IMR-90 (cell line): ENCODE results near the gene RIMBP2. TPM values are rescaled to one million over a fixed set of nuclear protein-coding genes. Genes with fewer than 3 reads are reported as not detected.

Experiments used
- ATAC-seq: fragments of 200-7000 bp; cut with Tn5 transposase; 2 replicates; pipeline ENCODE4 v1.9.1; 2020; ENCODE audit warnings: low read depth, mild to moderate bottlenecking, moderate library complexity
- BruUV-seq: library from RNA; stranded (reverse); fragments of 400-500 nt; replicated peaks from 2 replicates; lab custom pipeline; 2021; lab: Mats Ljungman, UMichigan
- CTCF ChIA-PET: fragments of 300-600 bp; formaldehyde crosslinking; extraction: SDS; loops from one replicate; lab custom pipeline; 2021; ENCODE audit warnings: antibody characterized with exemption; lab: Yijun Ruan, JAX
- POLR2A ChIA-PET: fragments of 300-600 bp; sonication (Branson Sonifier 250); formaldehyde crosslinking; loops from one replicate; lab custom pipeline; 2022; ENCODE audit warnings: antibody characterized with exemption; ENCODE audit not compliant: unreplicated experiment; lab: Charles Lee
- DNase-seq: peaks from one replicate; pipeline ENCODE4 v3.0.0; 2013
- H2AFZ ChIP-seq: replicated peaks from 2 replicates; pipeline ENCODE3; 2013; ENCODE audit warnings: low read length, mild to moderate bottlenecking; ENCODE audit not compliant: poor library complexity
- H2AK5ac ChIP-seq: 2 replicates; pipeline ENCODE4 v1.6.1; 2013; ENCODE audit warnings: low read depth, low read length, inconsistent platforms
- H2AK9ac ChIP-seq: replicated peaks from 2 replicates; pipeline ENCODE3; 2013; ENCODE audit warnings: mild to moderate bottlenecking, low read depth, low read length, moderate library complexity; ENCODE audit not compliant: poor library complexity
- H2BK120ac ChIP-seq: 2 replicates; pipeline ENCODE4 v1.6.1; 2013; ENCODE audit warnings: low read depth, low read length, inconsistent platforms
- H2BK15ac ChIP-seq: 3 replicates; pipeline ENCODE4 v1.6.1; 2013; ENCODE audit warnings: low read depth, low read length, inconsistent platforms
- H2BK20ac ChIP-seq: 2 replicates; pipeline ENCODE4 v1.6.1; 2013; ENCODE audit warnings: low read depth, mild to moderate bottlenecking, inconsistent platforms, low read length, moderate library complexity
- H2BK5ac ChIP-seq: 2 replicates; pipeline ENCODE4 v1.6.1; 2013; ENCODE audit warnings: mild to moderate bottlenecking, low read depth, low read length, inconsistent platforms; ENCODE audit not compliant: poor library complexity, severe bottlenecking
- H3K14ac ChIP-seq: replicated peaks from 2 replicates; pipeline ENCODE4 v1.6.1; 2013; ENCODE audit warnings: low read depth, low read length, inconsistent platforms
- H3K18ac ChIP-seq: 2 replicates; pipeline ENCODE4 v1.6.1; 2013; ENCODE audit warnings: low read depth, low read length, control low read depth
- H3K23ac ChIP-seq: 2 replicates; pipeline ENCODE4 v1.6.1; 2013; ENCODE audit warnings: low read depth, low read length, inconsistent platforms
- H3K27ac ChIP-seq: 2 replicates; pipeline ENCODE4 v1.5.1; 2013; ENCODE audit warnings: mild to moderate bottlenecking, control low read depth, low read length; ENCODE audit not compliant: insufficient read depth
- H3K27me3 ChIP-seq: 2 replicates; pipeline ENCODE4 v1.6.1; 2013; ENCODE audit warnings: low read length; ENCODE audit not compliant: control insufficient read depth, insufficient read depth
- H3K36me3 ChIP-seq: 2 replicates; pipeline ENCODE4 v1.6.1; 2013; ENCODE audit warnings: low read length, mixed read lengths; ENCODE audit not compliant: control insufficient read depth, insufficient read depth
- H3K4ac ChIP-seq: 2 replicates; pipeline ENCODE4 v1.6.1; 2013; ENCODE audit warnings: low read depth, low read length, inconsistent platforms
- H3K4me1 ChIP-seq: 2 replicates; pipeline ENCODE4 v1.6.1; 2013; ENCODE audit warnings: low read length, mixed read lengths; ENCODE audit not compliant: control insufficient read depth, insufficient read depth
- H3K4me2 ChIP-seq: 2 replicates; pipeline ENCODE4 v1.6.1; 2013; ENCODE audit warnings: low read depth, mild to moderate bottlenecking, control low read depth, low read length, moderate library complexity
- H3K4me3 ChIP-seq: 2 replicates; pipeline ENCODE4 v1.5.1; 2013; ENCODE audit warnings: low read depth, mild to moderate bottlenecking, control low read depth, low read length, moderate library complexity; ENCODE audit not compliant: insufficient read depth
- H3K56ac ChIP-seq: 2 replicates; pipeline ENCODE4 v1.6.1; 2013; ENCODE audit warnings: low read length, inconsistent platforms; ENCODE audit not compliant: insufficient read depth; ENCODE audit errors: extremely low read depth
- H3K79me1 ChIP-seq, 2 experiments: 2 replicates each; pipeline ENCODE4 v1.6.1; 2013; ENCODE audit warnings: low read length in 2 of 2, inconsistent platforms in 1 of 2, low read depth in 1 of 2
- H3K9ac ChIP-seq: 2 replicates; pipeline ENCODE4 v1.6.1; 2013; ENCODE audit warnings: low read depth, low read length, control low read depth
- H3K9me1 ChIP-seq: 2 replicates; pipeline ENCODE4 v1.6.1; 2013; ENCODE audit warnings: low read length, inconsistent platforms; ENCODE audit not compliant: insufficient read depth
- H3K9me3 ChIP-seq: 2 replicates; pipeline ENCODE4 v1.6.1; 2013; ENCODE audit warnings: low read length; ENCODE audit not compliant: control insufficient read depth, insufficient read depth
- H4K20me1 ChIP-seq: 2 replicates; pipeline ENCODE4 v1.6.1; 2013; ENCODE audit warnings: low read length, inconsistent platforms; ENCODE audit not compliant: insufficient read depth
- H4K5ac ChIP-seq: 2 replicates; pipeline ENCODE4 v1.6.1; 2013; ENCODE audit warnings: mild to moderate bottlenecking, low read depth, low read length, control low read depth
- H4K8ac ChIP-seq, 2 experiments: 2 replicates each; pipeline ENCODE4 v1.6.1; 2013; ENCODE audit warnings: low read depth in 2 of 2, low read length in 2 of 2, control low read depth in 1 of 2, inconsistent platforms in 1 of 2
- H4K91ac ChIP-seq: 2 replicates; pipeline ENCODE4 v1.6.1; 2013; ENCODE audit warnings: low read depth, low read length, inconsistent platforms; ENCODE audit not compliant: insufficient read depth
- BHLHE40 ChIP-seq: fragments of 150-350 bp; IDR thresholded peaks from 2 replicates; pipeline ENCODE4 v1.6.1; 2016; ENCODE audit warnings: mild to moderate bottlenecking, low read depth, low read length
- CEBPB ChIP-seq: IDR thresholded peaks from 2 replicates; pipeline ENCODE4 v1.6.1; 2012; ENCODE audit warnings: low read depth, low read length, improper control_type of control experiment
- CHD1 ChIP-seq: IDR thresholded peaks from 2 replicates; pipeline ENCODE4 v1.6.1; 2012; ENCODE audit warnings: low read depth, low read length, improper control_type of control experiment
- FOS ChIP-seq: fragments of 150-350 bp; IDR thresholded peaks from 2 replicates; pipeline ENCODE4 v1.6.1; 2016; ENCODE audit warnings: low read depth, low read length
- MAFK ChIP-seq: IDR thresholded peaks from 2 replicates; pipeline ENCODE4 v1.6.1; 2012; ENCODE audit warnings: low read depth, low read length, improper control_type of control experiment
- MAZ ChIP-seq: IDR thresholded peaks from 2 replicates; pipeline ENCODE4 v1.6.1; 2012; ENCODE audit warnings: low read depth, mild to moderate bottlenecking, low read length, improper control_type of control experiment, moderate library complexity, borderline replicate concordance
- MXI1 ChIP-seq: IDR thresholded peaks from 2 replicates; pipeline ENCODE4 v1.6.1; 2012; ENCODE audit warnings: low read depth, mild to moderate bottlenecking, low read length, moderate library complexity, borderline replicate concordance
- NFE2L2 ChIP-seq: fragments of 150-350 bp; IDR thresholded peaks from 2 replicates; pipeline ENCODE4 v1.6.1; 2016; ENCODE audit warnings: low read depth, mild to moderate bottlenecking, low read length
- POLR2A ChIP-seq: IDR thresholded peaks from 2 replicates; pipeline ENCODE4 v1.6.1; 2012; ENCODE audit warnings: mild to moderate bottlenecking, low read depth, low read length
- RAD21 ChIP-seq: IDR thresholded peaks from 2 replicates; pipeline ENCODE4 v1.6.1; 2012; ENCODE audit warnings: low read length, improper control_type of control experiment
- RCOR1 ChIP-seq: IDR thresholded peaks from 2 replicates; pipeline ENCODE4 v1.6.1; 2012; ENCODE audit warnings: mild to moderate bottlenecking, low read length, improper control_type of control experiment; ENCODE audit not compliant: insufficient replicate concordance
- RFX5 ChIP-seq: IDR thresholded peaks from 2 replicates; pipeline ENCODE4 v1.8.0; 2012; ENCODE audit warnings: low read depth, mild to moderate bottlenecking, low read length, moderate library complexity
- SMC3 ChIP-seq: fragments of 150-350 bp; IDR thresholded peaks from 2 replicates; pipeline ENCODE4 v1.6.1; 2016; ENCODE audit warnings: low read depth, mild to moderate bottlenecking, antibody characterized with exemption, low read length, moderate library complexity
- WGBS, 2 experiments: methylation state at CpG; one replicate each; pipeline versions ENCODE4 v1.1.5 to v1.1.7; 2013; ENCODE audit warnings: missing lambda C conversion rate in 2 of 2; ENCODE audit not compliant: insufficient read length in 1 of 2; ENCODE audit errors: extremely low coverage in 2 of 2; 5-methylcytosine and 5-hydroxymethylcytosine counted together
- dilution Hi-C: fragments of 300-500 bp; cut with HindIII; formaldehyde crosslinking; loops from one replicate; pipeline ENCODE4 v1.14.3; 2018; ENCODE audit warnings: low sequenced_read_pairs; ENCODE audit not compliant: unreplicated experiment
- in situ Hi-C: fragments of 300-500 bp; cut with MboI; formaldehyde crosslinking; loops from 3 replicates; pipeline ENCODE4 v1.14.3; 2019; ENCODE audit warnings: low sequenced_read_pairs, inconsistent platforms, mixed read lengths
- intact Hi-C: fragments of 100-400 bp; cut with micrococcal nuclease; formaldehyde crosslinking; loops from 2 replicates; pipeline ENCODE4 v1.10.0; 2022
- polyA plus RNA-seq, 3 experiments: library from polyadenylated mRNA; depleted of rRNA; stranded (reverse); fragments of >200 nt; gene quantifications; 2 replicates each; pipeline ENCODE4 v1.2.3, GENCODE V29; 2012; ENCODE audit warnings: low replicate concordance in 1 of 3
- total RNA-seq: library from RNA; depleted of rRNA; stranded (reverse); fragments of >200 nt; gene quantifications from 2 replicates; pipeline ENCODE4 v1.2.3, GENCODE V29; 2012
- TF ChIP-seq, protein P1 (sequence below): fragments of 150-350 bp; IDR thresholded peaks from 2 replicates; pipeline ENCODE4 v1.6.1; 2017; ENCODE audit warnings: mild to moderate bottlenecking, antibody characterized with exemption, low read length, low read depth
- TF ChIP-seq, protein P2 (sequence below): fragments of 150-350 bp; IDR thresholded peaks from 2 replicates; pipeline ENCODE4 v1.6.1; 2016; ENCODE audit warnings: low read depth, mild to moderate bottlenecking, low read length, moderate library complexity, borderline replicate concordance
- TF ChIP-seq, protein P3 (sequence below): conservative IDR thresholded peaks from 2 replicates; pipeline ENCODE4 v1.5.1; 2012; ENCODE audit warnings: mild to moderate bottlenecking, low read depth, low read length, improper control_type of control experiment

RIMBP2 gene
- total and polyA plus RNA-seq, 2 of the 4 experiments (the other 2 are of a cell fraction): not detected

DNA sequence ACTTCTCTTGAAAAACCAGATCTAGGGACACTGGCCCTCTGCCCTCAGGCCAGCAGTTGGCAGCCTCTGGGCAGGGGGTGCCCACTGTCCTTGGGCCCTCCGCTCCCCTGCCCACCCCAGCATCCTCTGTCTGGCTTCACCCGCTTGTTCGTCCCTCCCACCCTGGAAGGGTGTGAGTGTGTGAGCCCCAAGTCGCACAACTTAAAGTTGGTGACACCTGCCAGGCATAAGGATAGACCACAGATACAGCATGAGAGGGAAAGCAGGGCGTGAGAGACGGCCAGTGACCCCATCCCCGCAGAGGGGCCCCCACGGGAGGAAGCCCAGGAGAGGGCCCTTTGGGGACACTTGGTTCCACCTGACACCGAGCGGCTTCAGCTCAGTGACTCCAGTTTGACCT, 23.5 kb upstream of the RIMBP2 start:
- H3K79me1 ChIP-seq: no peaks in the 10 kb centered on the region
- no peaks in the 10 kb centered on the region for H3K9me1 ChIP-seq
- H3K14ac ChIP-seq: no peak overlapping the region
- no peak overlapping the region for H4K8ac ChIP-seq
- BruUV-seq: no TSS peak
- no peak overlapping the region for H3K27ac ChIP-seq
- H3K36me3 ChIP-seq: no peaks in the 10 kb centered on the region
- in situ Hi-C loops: loop anchor here (25.0 kb wide), 2 partner anchors 702 to 1952 kb away; no protein-coding TSS in a partner anchor
- ChIA-PET CTCF (no interaction called here), POLR2A (no interaction called here)
- peaks cover 22% of the 10 kb centered on the region; the same call in 1 of the 2 replicates for H3K9me3 ChIP-seq
- no peak overlapping the region for H3K4me3 ChIP-seq
- H3K56ac ChIP-seq: no peak overlapping the region
- H2BK15ac ChIP-seq: no peak overlapping the region
- no peak overlapping the region for H2AFZ ChIP-seq
- no peak overlapping the region for H2BK120ac ChIP-seq
- H2BK5ac ChIP-seq: no peak overlapping the region
- H2AK5ac ChIP-seq: no peak overlapping the region
- TF ChIP-seq NFE2L2 (no peak), SMC3 (no peak), FOS (no peak), CHD1 (no peak), MXI1 (no peak), CEBPB (no peak), RAD21 (no peak), RFX5 (no peak), MAZ (no peak), POLR2A (no peak), BHLHE40 (no peak), RCOR1 (no peak), MAFK (no peak)
- TF ChIP-seq, protein P1, sequence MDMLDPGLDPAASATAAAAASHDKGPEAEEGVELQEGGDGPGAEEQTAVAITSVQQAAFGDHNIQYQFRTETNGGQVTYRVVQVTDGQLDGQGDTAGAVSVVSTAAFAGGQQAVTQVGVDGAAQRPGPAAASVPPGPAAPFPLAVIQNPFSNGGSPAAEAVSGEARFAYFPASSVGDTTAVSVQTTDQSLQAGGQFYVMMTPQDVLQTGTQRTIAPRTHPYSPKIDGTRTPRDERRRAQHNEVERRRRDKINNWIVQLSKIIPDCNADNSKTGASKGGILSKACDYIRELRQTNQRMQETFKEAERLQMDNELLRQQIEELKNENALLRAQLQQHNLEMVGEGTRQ: no peak
- TF ChIP-seq, protein P2, sequence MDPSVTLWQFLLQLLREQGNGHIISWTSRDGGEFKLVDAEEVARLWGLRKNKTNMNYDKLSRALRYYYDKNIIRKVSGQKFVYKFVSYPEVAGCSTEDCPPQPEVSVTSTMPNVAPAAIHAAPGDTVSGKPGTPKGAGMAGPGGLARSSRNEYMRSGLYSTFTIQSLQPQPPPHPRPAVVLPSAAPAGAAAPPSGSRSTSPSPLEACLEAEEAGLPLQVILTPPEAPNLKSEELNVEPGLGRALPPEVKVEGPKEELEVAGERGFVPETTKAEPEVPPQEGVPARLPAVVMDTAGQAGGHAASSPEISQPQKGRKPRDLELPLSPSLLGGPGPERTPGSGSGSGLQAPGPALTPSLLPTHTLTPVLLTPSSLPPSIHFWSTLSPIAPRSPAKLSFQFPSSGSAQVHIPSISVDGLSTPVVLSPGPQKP: no peak
- TF ChIP-seq, protein P3, sequence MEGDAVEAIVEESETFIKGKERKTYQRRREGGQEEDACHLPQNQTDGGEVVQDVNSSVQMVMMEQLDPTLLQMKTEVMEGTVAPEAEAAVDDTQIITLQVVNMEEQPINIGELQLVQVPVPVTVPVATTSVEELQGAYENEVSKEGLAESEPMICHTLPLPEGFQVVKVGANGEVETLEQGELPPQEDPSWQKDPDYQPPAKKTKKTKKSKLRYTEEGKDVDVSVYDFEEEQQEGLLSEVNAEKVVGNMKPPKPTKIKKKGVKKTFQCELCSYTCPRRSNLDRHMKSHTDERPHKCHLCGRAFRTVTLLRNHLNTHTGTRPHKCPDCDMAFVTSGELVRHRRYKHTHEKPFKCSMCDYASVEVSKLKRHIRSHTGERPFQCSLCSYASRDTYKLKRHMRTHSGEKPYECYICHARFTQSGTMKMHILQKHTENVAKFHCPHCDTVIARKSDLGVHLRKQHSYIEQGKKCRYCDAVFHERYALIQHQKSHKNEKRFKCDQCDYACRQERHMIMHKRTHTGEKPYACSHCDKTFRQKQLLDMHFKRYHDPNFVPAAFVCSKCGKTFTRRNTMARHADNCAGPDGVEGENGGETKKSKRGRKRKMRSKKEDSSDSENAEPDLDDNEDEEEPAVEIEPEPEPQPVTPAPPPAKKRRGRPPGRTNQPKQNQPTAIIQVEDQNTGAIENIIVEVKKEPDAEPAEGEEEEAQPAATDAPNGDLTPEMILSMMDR: no peak
- H4K91ac ChIP-seq: no peak overlapping the region
- no peaks in the 10 kb centered on the region for H4K20me1 ChIP-seq
- ATAC-seq (no peak), DNase-seq (no peak)
- WGBS, 2 experiments: no CpG with 5 or more reads among the region's 10 CpGs
- no peak overlapping the region for H3K9ac ChIP-seq
- H4K5ac ChIP-seq: no peak overlapping the region
- no peaks in the 10 kb centered on the region for H3K27me3 ChIP-seq
- no peak overlapping the region for H3K4me2 ChIP-seq
- H2AK9ac ChIP-seq: no peak overlapping the region
- no peak overlapping the region for H3K4ac ChIP-seq
- intact Hi-C loops: no loop called here
- no peak overlapping the region for H3K18ac ChIP-seq
- dilution Hi-C loops: no loop called here
- no peak overlapping the region for H3K23ac ChIP-seq
- no peak overlapping the region for H2BK20ac ChIP-seq
- no peaks in the 10 kb centered on the region for H3K4me1 ChIP-seq
